KOPT-K1 (cell line): ENCODE data around the gene TMPRSS4.

Experiments
- H3K27ac ChIP-seq: fragments of 200-600 bp; sonication (generic); 2 replicates; pipeline ENCODE4 v1.5.1; 2016; ENCODE audit warnings: antibody characterized with exemption, mild to moderate bottlenecking, low read depth, low read length; ENCODE audit not compliant: poor library complexity, severe bottlenecking
- H3K36me3 ChIP-seq: fragments of 200-600 bp; sonication (generic); 2 replicates; pipeline ENCODE4 v1.5.1; 2017; ENCODE audit warnings: antibody characterized with exemption, mild to moderate bottlenecking, low read length, moderate library complexity; ENCODE audit not compliant: insufficient read depth
- H3K9me3 ChIP-seq: fragments of 200-600 bp; sonication (generic); 2 replicates; pipeline ENCODE4 v1.5.1; 2017; ENCODE audit warnings: antibody characterized with exemption, low read length, mild to moderate bottlenecking; ENCODE audit not compliant: insufficient read depth, poor library complexity, severe bottlenecking

TMPRSS4 gene

DNA sequence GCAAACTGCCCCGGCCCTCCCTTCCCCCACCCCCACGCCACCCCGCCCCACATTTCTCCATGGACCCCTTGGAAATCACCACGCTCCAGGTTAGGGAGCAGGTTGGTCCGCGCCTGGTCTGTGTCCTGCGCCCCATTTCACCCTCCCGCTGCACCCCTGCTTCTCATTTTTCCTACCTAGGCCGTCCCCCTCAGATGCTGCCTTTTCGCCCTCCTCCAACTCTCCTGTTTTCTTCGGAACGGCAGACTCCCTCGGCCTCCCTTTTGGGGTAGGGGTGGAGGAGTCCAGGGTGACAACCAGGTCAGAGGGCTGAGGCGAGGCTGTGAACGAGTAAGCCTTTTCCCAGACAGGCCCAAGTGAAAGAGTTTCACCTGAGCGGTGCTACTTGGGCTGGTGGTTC lies 76.6 kb downstream of the TMPRSS4 start:
- H3K27ac ChIP-seq: no peak overlapping the region
- no peaks in the 10 kb centered on the region for H3K36me3 ChIP-seq
- H3K9me3 ChIP-seq: no peaks in the 10 kb centered on the region

DNA sequence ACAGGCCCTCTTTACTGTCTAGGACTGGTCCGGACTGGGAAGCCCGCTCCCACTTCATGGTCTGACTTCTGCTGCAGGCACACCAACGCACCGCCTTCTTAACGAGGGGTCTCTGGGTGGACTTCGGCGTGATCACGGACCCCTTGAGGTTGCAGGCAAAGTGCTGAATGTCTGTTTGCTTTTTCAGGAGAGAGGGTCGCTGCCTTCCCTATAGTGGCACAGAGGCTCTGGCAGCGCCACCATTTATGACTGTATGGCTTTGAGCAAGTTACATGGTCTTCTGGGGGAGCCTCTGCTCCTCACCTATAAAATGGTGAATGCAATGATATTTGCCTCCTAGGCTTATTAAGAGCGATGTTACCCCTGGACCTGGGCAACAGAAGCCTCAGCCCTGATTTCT lies 77.1 kb downstream of the TMPRSS4 start:
- H3K9me3 ChIP-seq: no peaks in the 10 kb centered on the region
- no peaks in the 10 kb centered on the region for H3K36me3 ChIP-seq
- H3K27ac ChIP-seq: no peak overlapping the region

DNA sequence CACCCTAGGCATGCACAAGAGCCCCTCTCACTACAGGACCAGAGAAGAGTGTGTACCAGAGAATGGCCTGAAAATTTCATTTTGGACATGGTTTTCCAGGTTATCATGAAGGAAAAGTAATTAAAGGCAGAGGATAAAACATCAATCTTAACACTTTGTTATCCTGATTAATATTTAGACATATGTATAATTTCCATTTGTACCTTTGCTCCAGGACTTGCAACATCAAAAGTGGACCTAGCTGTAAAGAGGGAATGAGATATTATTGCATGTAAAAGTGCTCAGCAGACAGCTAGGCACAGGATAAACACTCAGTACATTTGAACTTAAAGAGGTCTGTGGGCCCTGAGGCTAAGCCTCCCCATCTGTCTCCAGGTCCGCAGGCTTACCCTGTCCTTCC lies 77.8 kb downstream of the TMPRSS4 start:
- H3K9me3 ChIP-seq: no peaks in the 10 kb centered on the region
- H3K27ac ChIP-seq: no peak overlapping the region
- H3K36me3 ChIP-seq: no peaks in the 10 kb centered on the region

DNA sequence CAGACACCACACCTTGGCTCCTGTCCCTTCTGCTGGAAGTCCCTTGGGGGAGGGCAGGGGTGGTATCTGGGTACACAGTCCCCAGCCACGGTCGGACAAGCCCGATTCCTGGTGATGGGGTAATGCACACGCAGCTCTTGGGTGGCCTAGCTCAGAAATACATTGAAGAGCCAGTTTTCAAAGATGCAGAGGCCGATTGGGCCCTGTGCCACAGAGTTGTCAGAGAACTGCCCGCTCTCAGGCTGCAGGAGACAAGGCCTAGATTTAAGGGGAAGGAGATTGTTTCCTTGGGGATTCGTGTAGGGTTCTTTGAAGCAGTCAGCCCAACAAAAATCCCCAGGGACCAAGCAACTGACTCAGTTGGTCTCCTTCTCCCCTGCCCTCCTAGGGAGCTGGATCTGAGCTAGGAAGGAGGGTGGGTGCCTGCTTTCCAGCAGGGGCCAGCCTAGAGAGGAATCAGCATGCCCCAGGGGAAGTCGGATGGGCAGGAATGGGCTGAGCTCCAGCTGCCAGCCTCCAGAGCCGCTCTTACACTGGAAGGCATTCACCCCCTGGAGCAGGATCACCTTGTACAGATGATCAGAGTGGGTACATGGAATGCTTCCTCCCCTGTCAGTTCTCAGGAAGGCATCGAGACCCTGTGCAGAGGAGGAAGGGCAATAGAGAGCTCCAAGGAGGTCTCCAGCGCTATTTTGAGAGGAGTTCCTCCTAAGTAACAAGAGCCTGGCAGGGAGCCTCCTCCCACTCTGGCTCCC lies 79.1 kb downstream of the TMPRSS4 start:
- Histone ChIP-seq H3K36me3 (no peaks in the 10 kb centered on the region), H3K27ac (no peak overlapping the region), H3K9me3 (no peaks in the 10 kb centered on the region)

DNA sequence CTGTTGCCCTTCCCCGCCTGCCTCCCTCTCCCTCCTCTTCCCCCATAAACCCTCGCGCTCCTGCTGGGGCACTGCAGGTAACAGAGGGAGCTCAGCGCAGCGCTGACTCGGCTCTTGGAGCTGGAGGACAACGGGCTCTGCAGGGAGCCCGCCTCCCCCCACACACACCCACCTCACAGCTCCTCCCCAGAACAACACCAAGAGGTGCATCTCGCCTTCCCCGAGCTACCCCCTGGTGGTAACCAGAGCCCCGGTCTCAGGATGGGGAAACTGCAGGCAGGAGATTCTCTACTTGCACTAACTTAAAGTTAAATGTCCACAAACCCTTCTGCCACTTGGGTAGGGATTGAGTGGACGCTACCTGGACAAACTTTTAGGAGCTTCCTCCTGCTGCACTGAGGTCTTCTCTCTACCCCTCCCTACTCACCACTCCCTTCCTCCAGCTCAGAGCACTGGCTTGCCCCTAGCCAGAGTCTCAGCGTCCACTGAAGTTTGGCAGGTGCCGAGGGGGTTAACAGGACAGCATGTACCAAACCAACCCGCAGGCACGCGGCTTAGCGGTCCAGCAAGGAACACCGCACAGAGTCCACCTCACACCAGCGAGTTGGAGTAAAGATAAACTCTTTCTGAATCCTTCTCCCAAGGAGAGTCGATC lies 79.8 kb downstream of the TMPRSS4 start:
- Histone ChIP-seq H3K36me3 (no peaks in the 10 kb centered on the region), H3K27ac (no peak overlapping the region), H3K9me3 (no peaks in the 10 kb centered on the region)

DNA sequence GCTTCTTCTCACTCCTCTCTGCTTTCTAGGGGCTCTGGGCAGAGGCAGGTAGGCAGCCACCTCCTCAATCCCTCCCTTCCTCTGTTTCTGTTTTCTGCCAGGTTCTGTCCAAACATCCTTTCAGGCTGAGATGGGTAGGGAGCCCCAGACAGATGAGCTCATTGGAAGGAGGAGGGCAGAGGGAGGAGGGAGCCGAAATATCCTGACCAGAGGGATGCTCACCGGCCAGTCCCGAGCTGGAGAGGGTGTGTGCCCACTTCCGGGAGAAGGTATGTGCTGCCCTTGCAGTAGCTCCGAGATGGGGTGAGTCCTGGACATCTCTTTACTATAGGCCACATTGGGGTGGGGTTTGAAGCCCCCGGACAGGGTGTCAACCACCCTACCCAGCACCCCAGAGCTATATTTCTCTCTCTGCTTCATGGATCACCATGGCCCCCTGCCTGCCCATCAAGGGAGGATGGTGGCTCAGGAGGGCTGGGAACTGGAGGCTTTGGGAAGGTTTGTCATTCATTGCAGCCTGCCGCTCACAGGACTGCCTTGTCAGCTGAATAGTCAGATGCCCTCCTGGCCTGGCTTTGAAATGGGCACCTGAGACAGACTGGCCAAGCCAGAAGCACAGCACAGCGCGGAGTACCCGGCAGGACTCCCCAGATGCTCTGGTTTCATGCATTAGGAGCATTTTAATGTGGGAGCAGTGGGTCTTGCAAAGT lies 80.5 kb downstream of the TMPRSS4 start:
- H3K36me3 ChIP-seq: no peaks in the 10 kb centered on the region
- H3K9me3 ChIP-seq: no peaks in the 10 kb centered on the region
- H3K27ac ChIP-seq: no peak overlapping the region

DNA sequence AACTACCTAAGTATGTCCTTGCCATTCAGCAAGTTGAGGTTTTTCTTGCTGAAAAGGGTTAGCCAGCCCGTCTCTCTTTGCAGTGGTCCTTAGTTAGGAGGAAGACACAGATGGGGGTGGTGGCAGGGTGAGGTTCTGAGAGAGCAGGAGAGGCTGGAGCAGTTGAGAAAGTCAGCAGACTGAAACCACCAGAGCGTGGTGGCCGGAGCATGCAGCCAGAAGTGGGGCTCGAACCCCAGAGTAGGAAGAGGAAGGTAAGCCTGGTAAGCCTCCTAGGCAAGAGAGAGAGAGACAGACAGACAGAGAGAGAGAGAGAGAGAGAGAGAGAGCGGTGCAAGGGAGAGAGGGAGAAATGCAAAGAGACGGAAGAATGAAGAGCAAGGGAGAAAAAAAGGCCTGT lies 84.9 kb downstream of the TMPRSS4 start:
- Histone ChIP-seq H3K36me3 (no peaks in the 10 kb centered on the region), H3K27ac (no peak overlapping the region), H3K9me3 (no peaks in the 10 kb centered on the region)

DNA sequence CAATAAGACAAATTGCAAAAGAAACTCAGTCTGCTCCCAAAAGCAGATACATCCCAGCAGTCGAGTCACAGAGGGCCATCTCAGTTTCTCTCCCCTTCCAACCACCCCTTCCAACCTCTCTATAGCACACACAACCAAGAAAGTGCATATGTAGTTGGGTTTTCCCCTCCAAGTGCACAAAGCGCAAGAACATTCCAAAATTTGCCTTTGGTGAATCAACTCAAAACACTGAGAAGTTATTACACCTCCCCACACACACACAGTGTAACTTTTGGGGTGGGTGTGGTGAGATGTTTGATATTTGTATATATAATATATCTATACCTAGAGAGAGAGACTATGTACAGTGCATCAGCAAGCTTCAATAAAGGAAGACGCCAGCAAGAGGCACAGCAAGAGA lies 86.0 kb downstream of the TMPRSS4 start:
- H3K27ac ChIP-seq: no peak overlapping the region
- no peaks in the 10 kb centered on the region for H3K36me3 ChIP-seq
- no peaks in the 10 kb centered on the region for H3K9me3 ChIP-seq

DNA sequence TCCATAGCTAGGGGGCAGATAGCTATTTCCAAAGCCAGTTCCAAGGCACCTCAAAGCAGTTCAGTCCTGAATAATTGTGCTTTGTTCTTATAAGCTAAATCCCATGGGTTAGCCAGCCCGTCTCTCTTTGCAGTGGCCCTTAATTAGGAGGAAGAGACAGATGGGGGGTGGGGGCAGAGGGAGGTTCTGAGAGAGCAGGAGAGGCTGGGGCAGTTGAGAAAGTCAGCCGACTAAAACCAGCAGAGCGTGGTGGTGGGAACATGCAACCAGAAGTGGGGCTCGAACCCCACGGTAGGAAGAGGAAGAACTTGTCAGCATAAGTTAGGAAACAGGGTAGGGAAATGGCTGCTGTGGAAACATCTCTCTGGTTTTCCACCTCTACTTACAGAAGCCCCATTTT lies 86.6 kb downstream of the TMPRSS4 start:
- H3K27ac ChIP-seq: no peak overlapping the region
- H3K36me3 ChIP-seq: no peaks in the 10 kb centered on the region
- no peaks in the 10 kb centered on the region for H3K9me3 ChIP-seq

DNA sequence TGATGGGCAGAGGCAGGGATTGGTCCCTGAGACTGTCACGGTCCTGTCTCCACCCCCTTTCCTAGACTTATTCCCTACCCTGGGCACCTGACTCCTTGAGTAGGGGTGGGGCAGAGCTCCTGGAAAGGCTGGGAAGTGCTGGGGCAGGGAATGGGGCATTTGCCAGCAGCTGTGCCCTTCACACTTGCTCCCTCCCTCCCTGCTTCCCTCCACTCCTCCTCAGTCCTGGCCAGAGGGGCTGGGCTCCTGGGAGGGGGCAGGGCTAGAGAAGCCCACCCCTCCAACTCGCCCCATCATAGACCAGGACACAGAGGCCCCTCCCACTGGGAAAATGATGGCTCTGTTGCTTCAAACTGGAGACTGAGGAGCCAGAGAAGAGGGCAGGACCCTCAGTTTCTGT lies 88.0 kb downstream of the TMPRSS4 start:
- H3K36me3 ChIP-seq: no peaks in the 10 kb centered on the region
- no peaks in the 10 kb centered on the region for H3K9me3 ChIP-seq

DNA sequence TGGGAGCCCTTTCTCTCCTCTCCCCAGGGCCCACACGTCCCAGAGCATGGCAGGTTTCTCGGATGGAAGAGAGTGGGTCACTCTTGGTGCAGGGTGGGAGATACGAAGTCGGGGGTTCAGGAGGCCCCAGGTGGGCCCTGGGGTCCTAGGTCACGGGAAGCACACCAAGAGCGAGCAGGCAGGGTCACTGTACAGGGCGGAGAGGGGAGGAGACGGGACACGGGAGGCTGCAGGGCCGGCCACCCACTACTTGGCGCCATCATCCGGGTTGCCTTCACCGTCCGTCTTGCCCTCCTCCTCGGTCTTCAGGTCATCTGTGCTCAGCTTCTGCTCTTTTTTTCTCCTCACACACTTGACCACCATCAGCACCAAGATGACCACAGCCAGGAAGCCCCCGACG lies 89.8 kb downstream of the TMPRSS4 start:
- no peak overlapping the region for H3K27ac ChIP-seq
- H3K9me3 ChIP-seq: no peaks in the 10 kb centered on the region
- H3K36me3 ChIP-seq: no peaks in the 10 kb centered on the region

More for the DNA sequence above, 88.0 kb downstream of the TMPRSS4 start:
- no peak overlapping the region for H3K27ac ChIP-seq

DNA sequence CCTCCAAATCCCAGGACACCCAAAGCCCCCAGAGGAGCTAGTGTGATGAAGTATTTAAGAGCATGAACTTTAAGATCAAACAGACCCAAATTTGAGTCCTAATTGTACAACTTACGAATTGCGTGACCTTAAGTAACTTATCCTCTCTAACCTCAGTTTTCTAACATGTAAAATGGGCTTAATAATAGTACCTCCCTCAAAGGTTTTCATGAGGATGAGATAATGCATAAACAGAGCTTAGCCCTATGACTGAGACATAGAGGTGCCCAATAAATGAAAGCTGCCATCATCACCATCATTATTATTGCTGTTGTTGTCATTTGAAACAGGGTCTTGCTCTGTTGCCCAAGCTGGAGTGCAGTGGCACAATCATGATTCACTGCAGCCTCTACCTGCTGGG lies 90.4 kb downstream of the TMPRSS4 start:
- Histone ChIP-seq H3K36me3 (no peaks in the 10 kb centered on the region), H3K9me3 (no peaks in the 10 kb centered on the region), H3K27ac (no peak overlapping the region)

DNA sequence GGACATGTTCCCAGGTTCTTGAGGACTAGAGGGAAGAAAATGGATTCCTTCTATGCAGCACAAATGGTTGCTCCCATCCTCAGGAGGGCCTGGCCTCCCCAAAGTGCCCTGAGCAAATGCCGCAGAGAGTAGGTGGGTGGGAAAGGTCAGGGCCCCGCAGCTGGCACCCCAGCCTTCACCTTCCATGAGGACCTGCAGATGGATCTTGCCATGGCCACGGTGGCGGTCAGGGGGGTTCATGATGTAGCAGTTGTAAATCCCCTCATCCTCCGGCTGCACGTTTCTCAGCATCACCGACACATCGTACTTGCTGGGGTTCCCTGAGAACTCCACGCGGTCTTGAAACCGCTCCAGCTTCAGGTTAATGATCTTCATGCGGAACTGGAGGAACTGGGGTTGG lies 91.0 kb downstream of the TMPRSS4 start:
- H3K9me3 ChIP-seq: no peaks in the 10 kb centered on the region
- H3K36me3 ChIP-seq: no peaks in the 10 kb centered on the region
- H3K27ac ChIP-seq: no peak overlapping the region

DNA sequence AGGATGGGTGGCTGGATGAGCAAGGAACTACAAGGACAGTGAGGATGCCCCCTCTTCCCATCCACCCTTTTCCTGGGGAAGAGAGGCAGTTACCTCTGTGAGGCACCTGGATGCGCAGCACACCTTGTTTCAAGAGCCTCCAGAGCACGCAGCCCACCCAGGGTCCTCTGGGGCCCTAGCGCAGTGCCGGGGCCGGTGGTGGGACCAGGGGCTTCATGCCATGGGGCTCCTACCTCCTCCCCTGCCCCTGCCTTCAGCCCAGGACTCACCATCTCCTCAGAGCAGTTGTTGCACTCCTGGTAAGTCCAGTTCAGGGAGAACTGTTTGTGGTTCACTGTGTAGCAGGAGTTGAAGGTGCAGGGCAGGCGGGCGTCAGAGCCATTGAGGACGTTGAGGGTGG lies 91.4 kb downstream of the TMPRSS4 start:
- Histone ChIP-seq H3K36me3 (no peaks in the 10 kb centered on the region), H3K9me3 (no peaks in the 10 kb centered on the region), H3K27ac (no peak overlapping the region)

DNA sequence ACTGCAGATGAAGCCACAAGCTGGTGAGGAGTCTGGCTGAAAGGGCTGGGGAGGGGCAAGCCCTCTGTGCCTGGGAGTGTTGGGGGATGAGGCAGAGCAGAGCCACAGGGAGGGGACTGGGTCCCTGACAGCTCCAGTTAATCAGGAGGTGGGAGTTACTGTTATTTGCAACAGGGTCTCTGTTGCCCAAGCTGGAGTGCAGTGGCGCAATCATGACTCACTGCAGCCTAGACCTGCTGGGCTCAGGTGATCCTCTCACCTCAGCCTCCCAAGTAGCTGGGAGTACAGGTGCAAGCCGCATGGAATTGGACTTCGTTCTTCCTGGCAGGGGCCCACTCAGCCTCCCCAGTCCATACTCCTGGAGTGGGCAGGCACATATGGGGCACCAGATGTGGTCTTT lies 91.9 kb downstream of the TMPRSS4 start:
- H3K36me3 ChIP-seq: no peaks in the 10 kb centered on the region
- H3K27ac ChIP-seq: no peak overlapping the region
- H3K9me3 ChIP-seq: no peaks in the 10 kb centered on the region
